Liver (tissue), 9 donors: Measurements from ENCODE around the gene GFRA4. TPM values are rescaled to one million over a fixed set of nuclear protein-coding genes. Genes with fewer than 3 reads are reported as not detected.

Experiments used
- DNase-seq: peaks from one replicate; pipeline ENCODE4 v3.0.0-alpha.2; 2017; ENCODE audit warnings: low spot score
- H3K27ac ChIP-seq, 2 donors: one replicate each; pipeline ENCODE4 v1.7.0; 2013; ENCODE audit warnings: inconsistent platforms in 2 of 2, low read length in 2 of 2, control low read depth in 1 of 2, low read depth in 1 of 2, mild to moderate bottlenecking in 1 of 2
- H3K27me3 ChIP-seq, 4 donors: one replicate each; pipeline versions ENCODE4 v1.6.1 to v1.7.0; 2013; ENCODE audit warnings: low read length in 3 of 4, inconsistent platforms in 1 of 4, mild to moderate bottlenecking in 1 of 4, moderate library complexity in 1 of 4; ENCODE audit not compliant: control insufficient read depth in 4 of 4, insufficient read depth in 4 of 4
- H3K36me3 ChIP-seq, 4 donors: one replicate each; pipeline versions ENCODE4 v1.6.1 to v1.7.0; 2013; ENCODE audit warnings: low read length in 3 of 4, mild to moderate bottlenecking in 3 of 4, low read depth in 1 of 4, moderate library complexity in 1 of 4; ENCODE audit not compliant: control insufficient read depth in 4 of 4, insufficient read depth in 3 of 4
- H3K4me1 ChIP-seq, 4 donors: one replicate each; pipeline versions ENCODE4 v1.6.1 to v1.7.0; 2013; ENCODE audit warnings: low read length in 3 of 4, mild to moderate bottlenecking in 3 of 4, moderate library complexity in 1 of 4; ENCODE audit not compliant: control insufficient read depth in 4 of 4, insufficient read depth in 4 of 4
- H3K4me3 ChIP-seq, 3 donors: one replicate each; pipeline versions ENCODE4 v1.6.1 to v1.7.0; 2013; ENCODE audit warnings: low read length in 3 of 3, control low read depth in 1 of 3, low read depth in 1 of 3, mild to moderate bottlenecking in 1 of 3
- H3K9ac ChIP-seq, 2 donors: one replicate each; pipeline ENCODE4 v1.7.0; 2013; ENCODE audit warnings: low read length in 2 of 2, mild to moderate bottlenecking in 2 of 2, moderate library complexity in 2 of 2, control low read depth in 1 of 2, low read depth in 1 of 2
- H3K9me3 ChIP-seq, 4 donors: one replicate each; pipeline versions ENCODE4 v1.6.1 to v1.7.0; 2013; ENCODE audit warnings: low read length in 3 of 4; ENCODE audit not compliant: control insufficient read depth in 4 of 4
- EGR1 ChIP-seq, 2 donors: IDR thresholded peaks; 2 replicates each; pipeline ENCODE4 v1.6.1; 2016 to 2018; ENCODE audit warnings: antibody characterized with exemption in 2 of 2, low read depth in 2 of 2
- FOXA1 ChIP-seq: IDR thresholded peaks from 2 replicates; pipeline ENCODE4 v1.6.1; 2016; ENCODE audit warnings: antibody characterized with exemption
- FOXA2 ChIP-seq: IDR thresholded peaks from 2 replicates; pipeline ENCODE4 v1.6.1; 2016; ENCODE audit warnings: antibody characterized with exemption
- GABPA ChIP-seq, 2 donors: IDR thresholded peaks in 1 of 2; conservative IDR thresholded peaks in 1 of 2; 2 replicates each; pipeline ENCODE4 v1.6.1; 2016; ENCODE audit warnings: antibody characterized with exemption in 2 of 2, mild to moderate bottlenecking in 1 of 2, moderate library complexity in 1 of 2
- HNF4A ChIP-seq, 2 donors: conservative IDR thresholded peaks; 2 replicates each; pipeline ENCODE4 v1.6.1; 2016; ENCODE audit warnings: antibody characterized with exemption in 2 of 2, mild to moderate bottlenecking in 2 of 2
- HNF4G ChIP-seq: IDR thresholded peaks from 2 replicates; pipeline ENCODE4 v1.6.1; 2016; ENCODE audit warnings: antibody characterized with exemption
- JUND ChIP-seq, 2 donors: IDR thresholded peaks; 2 replicates each; pipeline ENCODE4 v1.6.1; 2016; ENCODE audit warnings: antibody characterized with exemption in 2 of 2
- NR2F2 ChIP-seq: IDR thresholded peaks from 2 replicates; pipeline ENCODE4 v1.6.1; 2016; ENCODE audit warnings: antibody characterized with exemption
- RAD21 ChIP-seq, 2 donors: IDR thresholded peaks; 2 replicates each; pipeline ENCODE4 v1.6.1; 2016; ENCODE audit warnings: antibody characterized with exemption in 2 of 2, mild to moderate bottlenecking in 2 of 2
- RXRA ChIP-seq, 2 donors: IDR thresholded peaks; 2 replicates each; pipeline ENCODE4 v1.6.1; 2017 to 2018; ENCODE audit warnings: antibody characterized with exemption in 2 of 2, mild to moderate bottlenecking in 1 of 2
- SP1 ChIP-seq: IDR thresholded peaks from 2 replicates; pipeline ENCODE4 v1.6.1; 2018; ENCODE audit warnings: antibody characterized with exemption, mild to moderate bottlenecking
- TAF1 ChIP-seq: conservative IDR thresholded peaks from 2 replicates; pipeline ENCODE4 v1.6.1; 2016; ENCODE audit warnings: antibody characterized with exemption, mild to moderate bottlenecking
- YY1 ChIP-seq: IDR thresholded peaks from 2 replicates; pipeline ENCODE4 v1.6.1; 2016; ENCODE audit warnings: antibody characterized with exemption, mild to moderate bottlenecking
- WGBS: extraction: QIAGEN DNeasy Blood & Tissue Kit; methylation state at CpG from one replicate; pipeline ENCODE4 v1.1.7; 2013; 5-methylcytosine and 5-hydroxymethylcytosine counted together
- polyA plus RNA-seq, 2 donors: library from polyadenylated mRNA; stranded (reverse) in 1 of 2; unstranded in 1 of 2; fragments of 200-250 nt in 1 of 2; fragments of >200 nt in 1 of 2; fragmentation: Nextera tagmentation in 1 of 2; extraction: Ambion mirVana in 1 of 2; gene quantifications; one replicate each; pipeline versions ENCODE4 v1.2.1 to v1.2.3, GENCODE V29; 2013 to 2015
- total RNA-seq, 2 donors: library from RNA; depleted of rRNA; stranded (reverse); fragments of >200 nt; gene quantifications; one replicate each; pipeline ENCODE4 v1.2.3, GENCODE V29; 2014
- TF ChIP-seq, protein P1 (sequence below): IDR thresholded peaks from 2 replicates; pipeline ENCODE4 v1.6.1; 2016; ENCODE audit warnings: antibody characterized with exemption
- TF ChIP-seq, protein P2 (sequence below): IDR thresholded peaks from 2 replicates; pipeline ENCODE4 v1.6.1; 2016; ENCODE audit warnings: antibody characterized with exemption
- TF ChIP-seq, protein P3 (sequence below): IDR thresholded peaks from 2 replicates; pipeline ENCODE4 v1.6.1; 2016; ENCODE audit warnings: antibody characterized with exemption
- TF ChIP-seq, protein P4 (sequence below): IDR thresholded peaks from 2 replicates; pipeline ENCODE4 v1.6.1; 2016; ENCODE audit warnings: antibody characterized with exemption, mild to moderate bottlenecking
- TF ChIP-seq, protein P5 (sequence below): fragments of 150-350 bp; IDR thresholded peaks from 2 replicates; pipeline ENCODE4 v1.5.1; 2017; ENCODE audit warnings: improper control_type of control experiment, low read depth, low read length; ENCODE audit not compliant: missing input control
- donor health status: healthy.
- donor health status: healthy.
- donor health status: healthy.
- donor health status: healthy.
- donor health status: healthy.

The GFRA4 gene
- total and polyA plus RNA-seq, 4 donors = not detected

DNA sequence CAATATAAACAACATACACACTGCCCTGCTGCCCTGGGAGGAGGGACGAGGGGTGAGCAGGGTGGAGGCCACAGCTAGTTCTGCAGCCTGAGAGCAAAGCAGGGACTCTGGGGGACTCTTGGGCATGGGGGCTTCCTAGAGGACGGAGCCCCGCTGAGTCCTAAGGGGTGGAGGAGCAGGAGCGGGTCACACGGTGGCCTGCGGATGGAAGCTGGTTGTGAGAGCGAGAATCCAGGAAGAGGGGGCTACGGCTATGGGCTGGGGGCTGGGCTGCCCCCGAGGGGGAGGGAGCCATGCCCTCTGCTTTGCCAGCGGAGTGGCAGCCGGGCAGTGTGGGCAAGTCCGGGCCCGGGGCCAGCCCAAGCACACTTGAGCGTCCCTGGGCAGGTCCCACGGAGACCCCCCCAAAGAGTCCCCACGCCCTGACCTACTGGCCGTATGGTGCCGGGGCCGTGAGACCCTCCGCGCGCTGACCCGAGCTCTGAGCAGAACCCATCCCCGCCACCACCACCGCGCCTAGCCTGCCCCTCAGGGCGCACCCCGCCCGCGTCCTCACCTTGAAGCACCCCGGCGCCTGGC lies 18.2 kb upstream of the GFRA4 start:
- 15% methylated on average over 32 of the region's 32 CpGs for WGBS

More for the DNA sequence above, 18.2 kb upstream of the GFRA4 start:
- Histone ChIP-seq H3K9me3 (no peaks in the 10 kb centered on the region), H3K9ac (no peak overlapping the region), H3K27ac (no peak overlapping the region), H3K27me3 (peaks cover 0 to 4% (median 4%) of the 10 kb centered on the region in 4 donors), H3K36me3 (no peaks in the 10 kb centered on the region), H3K4me3 (peak overlapping the region in 1 of 3 donors; percentile 54), H3K4me1 (peaks cover 0 to 11% (median 5%) of the 10 kb centered on the region in 4 donors)
- no peak for TF ChIP-seq RXRA (IDR thresholded peaks at IDR 0.05)
- TF ChIP-seq FOXA2 = no peak
- no peak for TF ChIP-seq YY1
- TF ChIP-seq, protein P1, sequence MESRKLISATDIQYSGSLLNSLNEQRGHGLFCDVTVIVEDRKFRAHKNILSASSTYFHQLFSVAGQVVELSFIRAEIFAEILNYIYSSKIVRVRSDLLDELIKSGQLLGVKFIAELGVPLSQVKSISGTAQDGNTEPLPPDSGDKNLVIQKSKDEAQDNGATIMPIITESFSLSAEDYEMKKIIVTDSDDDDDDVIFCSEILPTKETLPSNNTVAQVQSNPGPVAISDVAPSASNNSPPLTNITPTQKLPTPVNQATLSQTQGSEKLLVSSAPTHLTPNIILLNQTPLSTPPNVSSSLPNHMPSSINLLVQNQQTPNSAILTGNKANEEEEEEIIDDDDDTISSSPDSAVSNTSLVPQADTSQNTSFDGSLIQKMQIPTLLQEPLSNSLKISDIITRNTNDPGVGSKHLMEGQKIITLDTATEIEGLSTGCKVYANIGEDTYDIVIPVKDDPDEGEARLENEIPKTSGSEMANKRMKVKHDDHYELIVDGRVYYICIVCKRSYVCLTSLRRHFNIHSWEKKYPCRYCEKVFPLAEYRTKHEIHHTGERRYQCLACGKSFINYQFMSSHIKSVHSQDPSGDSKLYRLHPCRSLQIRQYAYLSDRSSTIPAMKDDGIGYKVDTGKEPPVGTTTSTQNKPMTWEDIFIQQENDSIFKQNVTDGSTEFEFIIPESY = no peak
- TF ChIP-seq, protein P2, sequence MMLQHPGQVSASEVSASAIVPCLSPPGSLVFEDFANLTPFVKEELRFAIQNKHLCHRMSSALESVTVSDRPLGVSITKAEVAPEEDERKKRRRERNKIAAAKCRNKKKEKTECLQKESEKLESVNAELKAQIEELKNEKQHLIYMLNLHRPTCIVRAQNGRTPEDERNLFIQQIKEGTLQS = no peak
- no peak for TF ChIP-seq RAD21 (IDR thresholded peaks at IDR 0.05)
- TF ChIP-seq, protein P3, sequence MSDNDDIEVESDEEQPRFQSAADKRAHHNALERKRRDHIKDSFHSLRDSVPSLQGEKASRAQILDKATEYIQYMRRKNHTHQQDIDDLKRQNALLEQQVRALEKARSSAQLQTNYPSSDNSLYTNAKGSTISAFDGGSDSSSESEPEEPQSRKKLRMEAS = no peak
- TF ChIP-seq, protein P4, sequence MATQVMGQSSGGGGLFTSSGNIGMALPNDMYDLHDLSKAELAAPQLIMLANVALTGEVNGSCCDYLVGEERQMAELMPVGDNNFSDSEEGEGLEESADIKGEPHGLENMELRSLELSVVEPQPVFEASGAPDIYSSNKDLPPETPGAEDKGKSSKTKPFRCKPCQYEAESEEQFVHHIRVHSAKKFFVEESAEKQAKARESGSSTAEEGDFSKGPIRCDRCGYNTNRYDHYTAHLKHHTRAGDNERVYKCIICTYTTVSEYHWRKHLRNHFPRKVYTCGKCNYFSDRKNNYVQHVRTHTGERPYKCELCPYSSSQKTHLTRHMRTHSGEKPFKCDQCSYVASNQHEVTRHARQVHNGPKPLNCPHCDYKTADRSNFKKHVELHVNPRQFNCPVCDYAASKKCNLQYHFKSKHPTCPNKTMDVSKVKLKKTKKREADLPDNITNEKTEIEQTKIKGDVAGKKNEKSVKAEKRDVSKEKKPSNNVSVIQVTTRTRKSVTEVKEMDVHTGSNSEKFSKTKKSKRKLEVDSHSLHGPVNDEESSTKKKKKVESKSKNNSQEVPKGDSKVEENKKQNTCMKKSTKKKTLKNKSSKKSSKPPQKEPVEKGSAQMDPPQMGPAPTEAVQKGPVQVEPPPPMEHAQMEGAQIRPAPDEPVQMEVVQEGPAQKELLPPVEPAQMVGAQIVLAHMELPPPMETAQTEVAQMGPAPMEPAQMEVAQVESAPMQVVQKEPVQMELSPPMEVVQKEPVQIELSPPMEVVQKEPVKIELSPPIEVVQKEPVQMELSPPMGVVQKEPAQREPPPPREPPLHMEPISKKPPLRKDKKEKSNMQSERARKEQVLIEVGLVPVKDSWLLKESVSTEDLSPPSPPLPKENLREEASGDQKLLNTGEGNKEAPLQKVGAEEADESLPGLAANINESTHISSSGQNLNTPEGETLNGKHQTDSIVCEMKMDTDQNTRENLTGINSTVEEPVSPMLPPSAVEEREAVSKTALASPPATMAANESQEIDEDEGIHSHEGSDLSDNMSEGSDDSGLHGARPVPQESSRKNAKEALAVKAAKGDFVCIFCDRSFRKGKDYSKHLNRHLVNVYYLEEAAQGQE = no peak
- TF ChIP-seq, protein P5, sequence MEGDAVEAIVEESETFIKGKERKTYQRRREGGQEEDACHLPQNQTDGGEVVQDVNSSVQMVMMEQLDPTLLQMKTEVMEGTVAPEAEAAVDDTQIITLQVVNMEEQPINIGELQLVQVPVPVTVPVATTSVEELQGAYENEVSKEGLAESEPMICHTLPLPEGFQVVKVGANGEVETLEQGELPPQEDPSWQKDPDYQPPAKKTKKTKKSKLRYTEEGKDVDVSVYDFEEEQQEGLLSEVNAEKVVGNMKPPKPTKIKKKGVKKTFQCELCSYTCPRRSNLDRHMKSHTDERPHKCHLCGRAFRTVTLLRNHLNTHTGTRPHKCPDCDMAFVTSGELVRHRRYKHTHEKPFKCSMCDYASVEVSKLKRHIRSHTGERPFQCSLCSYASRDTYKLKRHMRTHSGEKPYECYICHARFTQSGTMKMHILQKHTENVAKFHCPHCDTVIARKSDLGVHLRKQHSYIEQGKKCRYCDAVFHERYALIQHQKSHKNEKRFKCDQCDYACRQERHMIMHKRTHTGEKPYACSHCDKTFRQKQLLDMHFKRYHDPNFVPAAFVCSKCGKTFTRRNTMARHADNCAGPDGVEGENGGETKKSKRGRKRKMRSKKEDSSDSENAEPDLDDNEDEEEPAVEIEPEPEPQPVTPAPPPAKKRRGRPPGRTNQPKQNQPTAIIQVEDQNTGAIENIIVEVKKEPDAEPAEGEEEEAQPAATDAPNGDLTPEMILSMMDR = no peak
- TF ChIP-seq SP1 = no peak
- no peak for TF ChIP-seq EGR1 (IDR thresholded peaks at IDR 0.05; ENCODE audit: low read depth in 2 of 2)
- TF ChIP-seq HNF4A (conservative IDR thresholded peaks at IDR 0.05) = no peak
- TF ChIP-seq HNF4G = no peak
- TF ChIP-seq TAF1 = no peak
- TF ChIP-seq FOXA1 = no peak
- TF ChIP-seq JUND (IDR thresholded peaks at IDR 0.05) = no peak
- TF ChIP-seq NR2F2 = no peak
- no peak for TF ChIP-seq GABPA (IDR thresholded peaks at IDR 0.05 in 1 of 2, conservative IDR thresholded peaks at IDR 0.05 in 1 of 2)
- no peak for DNase-seq
